C4-2B (cell line): ENCODE results near the gene PRKG1.

Source experiments
- ZFX ChIP-seq: fragments of 450-650 bp; IDR thresholded peaks from 2 replicates; pipeline ENCODE4 v1.6.1; 2017
- TF ChIP-seq, protein P1 (sequence below): fragments of 450-650 bp; conservative IDR thresholded peaks from 2 replicates; pipeline ENCODE4 v1.5.1; 2017; ENCODE audit warnings: mild to moderate bottlenecking

DNA sequence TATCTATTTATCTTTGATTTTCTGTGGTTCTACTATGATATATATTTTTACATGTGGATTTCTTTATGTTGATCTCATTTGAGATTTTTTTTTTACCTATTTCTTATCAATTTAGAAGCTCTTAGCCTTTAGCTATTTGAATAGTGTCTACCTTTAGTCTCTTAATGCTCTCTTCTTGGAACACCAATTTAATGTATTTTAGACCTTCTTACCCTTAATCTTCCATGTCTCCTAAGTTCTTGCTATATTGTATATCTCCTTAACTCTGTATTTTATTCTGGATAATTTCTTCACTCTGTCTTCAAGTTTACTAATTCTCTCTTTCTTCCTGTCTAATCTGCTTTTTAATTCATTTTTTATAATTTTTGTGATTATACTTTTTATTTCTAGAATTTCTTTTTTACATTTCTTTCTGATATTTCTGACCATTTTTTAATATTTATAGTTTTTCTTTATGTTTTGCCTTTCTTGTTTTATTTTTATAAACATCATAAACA is 597.8 kb downstream of the PRKG1 start:
- TF ChIP-seq, protein P1, sequence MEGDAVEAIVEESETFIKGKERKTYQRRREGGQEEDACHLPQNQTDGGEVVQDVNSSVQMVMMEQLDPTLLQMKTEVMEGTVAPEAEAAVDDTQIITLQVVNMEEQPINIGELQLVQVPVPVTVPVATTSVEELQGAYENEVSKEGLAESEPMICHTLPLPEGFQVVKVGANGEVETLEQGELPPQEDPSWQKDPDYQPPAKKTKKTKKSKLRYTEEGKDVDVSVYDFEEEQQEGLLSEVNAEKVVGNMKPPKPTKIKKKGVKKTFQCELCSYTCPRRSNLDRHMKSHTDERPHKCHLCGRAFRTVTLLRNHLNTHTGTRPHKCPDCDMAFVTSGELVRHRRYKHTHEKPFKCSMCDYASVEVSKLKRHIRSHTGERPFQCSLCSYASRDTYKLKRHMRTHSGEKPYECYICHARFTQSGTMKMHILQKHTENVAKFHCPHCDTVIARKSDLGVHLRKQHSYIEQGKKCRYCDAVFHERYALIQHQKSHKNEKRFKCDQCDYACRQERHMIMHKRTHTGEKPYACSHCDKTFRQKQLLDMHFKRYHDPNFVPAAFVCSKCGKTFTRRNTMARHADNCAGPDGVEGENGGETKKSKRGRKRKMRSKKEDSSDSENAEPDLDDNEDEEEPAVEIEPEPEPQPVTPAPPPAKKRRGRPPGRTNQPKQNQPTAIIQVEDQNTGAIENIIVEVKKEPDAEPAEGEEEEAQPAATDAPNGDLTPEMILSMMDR: no peak
- TF ChIP-seq ZFX: no peak
